Gastrocnemius medialis (tissue), 4 donors: ENCODE data around the gene ASB10. TPM values are rescaled to one million over a fixed set of nuclear protein-coding genes. Genes with fewer than 3 reads are reported as not detected.

Experiments
- ATAC-seq, 2 donors: fragments of 150-250 bp; one replicate each; pipeline ENCODE4 v1.9.1; 2016
- DNase-seq, 2 donors: peaks; one replicate each; pipeline ENCODE4 v3.0.0-alpha.2; 2019
- H3K27ac ChIP-seq, 4 donors: fragments of 200-600 bp; sonication (generic); 1 replicate in 1 of 4; 2 replicates in 3 of 4; pipeline ENCODE4 v1.5.1; 2016 to 2018; ENCODE audit warnings: mild to moderate bottlenecking in 2 of 4, moderate library complexity in 1 of 4
- H3K27me3 ChIP-seq, 3 donors: fragments of 200-600 bp; sonication (generic) in 2 of 3; 1 replicate in 1 of 3; 2 replicates in 2 of 3; pipeline versions ENCODE4 v1.5.1 to v1.6.0; 2016 to 2019; ENCODE audit warnings: mild to moderate bottlenecking in 1 of 3, moderate library complexity in 1 of 3
- H3K36me3 ChIP-seq, 2 donors: fragments of 200-600 bp; sonication (generic) in 1 of 2; one replicate each; pipeline ENCODE4 v1.5.1; 2017 to 2018
- H3K4me1 ChIP-seq, 2 donors: fragments of 200-600 bp; sonication (generic) in 1 of 2; one replicate each; pipeline ENCODE4 v1.5.1; 2016 to 2017; ENCODE audit warnings: mild to moderate bottlenecking in 2 of 2
- H3K4me3 ChIP-seq, 4 donors: fragments of 200-600 bp; sonication (generic) in 3 of 4; 1 replicate in 1 of 4; 2 replicates in 3 of 4; pipeline ENCODE4 v1.5.1; 2016 to 2019; ENCODE audit warnings: mild to moderate bottlenecking in 2 of 4
- H3K9me3 ChIP-seq, 3 donors: fragments of 200-600 bp; sonication (generic) in 2 of 3; 1 replicate in 1 of 3; 2 replicates in 2 of 3; pipeline ENCODE4 v1.5.1; 2016 to 2019
- POLR2A ChIP-seq, 2 donors: fragments of 450-650 bp; IDR thresholded peaks; one replicate each; pipeline ENCODE4 v1.6.1; 2017; ENCODE audit warnings: antibody characterized with exemption in 2 of 2, mild to moderate bottlenecking in 2 of 2, moderate library complexity in 2 of 2
- in situ Hi-C, 4 donors: fragments of 200-750 bp; cut with MboI; loops; one replicate each; pipeline versions ENCODE4 v1.15.0 to v1.8.0; 2017; ENCODE audit warnings: low sequenced_read_pairs in 4 of 4
- intact Hi-C: fragments of 100-400 bp; cut with DNase I; formaldehyde crosslinking; loops from one replicate; pipeline ENCODE4 v1.15.1; 2023; ENCODE audit warnings: low total_unique reads
- total RNA-seq, 4 donors: library from RNA; depleted of rRNA; stranded (reverse); fragments of >200 nt; gene quantifications; one replicate each; pipeline versions ENCODE4 v1.1.0 to v1.2.3, GENCODE V29; 2016
- TF ChIP-seq, protein P1 (sequence below), 5 experiments: fragments of 450-650 bp in 3 of 5; fragments of 200-600 bp in 2 of 5; sonication (generic) in 2 of 5; IDR thresholded peaks in 4 of 5; conservative IDR thresholded peaks in 1 of 5; 1 replicate in 4 of 5; 2 replicates in 1 of 5; pipeline ENCODE4 v1.5.1; 2016 to 2019; ENCODE audit warnings: antibody characterized with exemption in 5 of 5, mild to moderate bottlenecking in 3 of 5, moderate library complexity in 3 of 5

ASB10 gene
- total RNA-seq, 4 donors from 2014 or later = 17.1 to 24.8 (median 21.6) TPM

DNA sequence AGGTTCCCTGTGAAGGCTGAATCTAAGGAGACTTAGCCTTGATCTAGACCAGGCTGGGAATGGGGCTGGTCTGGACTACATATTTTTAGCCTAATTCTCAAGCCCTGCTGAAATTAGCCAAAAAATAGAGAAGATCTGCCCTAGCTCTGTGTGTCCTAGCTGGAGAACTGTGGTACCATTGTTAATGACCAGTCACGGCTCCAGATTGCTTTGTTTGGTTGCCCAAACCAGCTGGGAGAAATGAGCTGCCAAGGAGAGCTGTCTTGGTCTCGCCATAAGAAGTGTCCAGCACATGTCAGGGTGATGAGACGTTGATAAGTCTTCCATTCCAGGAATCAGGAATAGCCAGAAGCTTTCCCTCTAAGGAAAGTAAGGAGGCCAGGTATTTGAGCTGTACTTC lies 40.3 kb downstream of the ASB10 start:
- no peaks in the 10 kb centered on the region for H3K36me3 ChIP-seq
- in situ Hi-C loops = no loop called here
- no peaks in the 10 kb centered on the region for H3K4me1 ChIP-seq
- DNase-seq (no peak), ATAC-seq (no peak)
- no peak overlapping the region for H3K4me3 ChIP-seq
- TF ChIP-seq POLR2A (IDR thresholded peaks at IDR 0.05) = no peak
- TF ChIP-seq, protein P1, sequence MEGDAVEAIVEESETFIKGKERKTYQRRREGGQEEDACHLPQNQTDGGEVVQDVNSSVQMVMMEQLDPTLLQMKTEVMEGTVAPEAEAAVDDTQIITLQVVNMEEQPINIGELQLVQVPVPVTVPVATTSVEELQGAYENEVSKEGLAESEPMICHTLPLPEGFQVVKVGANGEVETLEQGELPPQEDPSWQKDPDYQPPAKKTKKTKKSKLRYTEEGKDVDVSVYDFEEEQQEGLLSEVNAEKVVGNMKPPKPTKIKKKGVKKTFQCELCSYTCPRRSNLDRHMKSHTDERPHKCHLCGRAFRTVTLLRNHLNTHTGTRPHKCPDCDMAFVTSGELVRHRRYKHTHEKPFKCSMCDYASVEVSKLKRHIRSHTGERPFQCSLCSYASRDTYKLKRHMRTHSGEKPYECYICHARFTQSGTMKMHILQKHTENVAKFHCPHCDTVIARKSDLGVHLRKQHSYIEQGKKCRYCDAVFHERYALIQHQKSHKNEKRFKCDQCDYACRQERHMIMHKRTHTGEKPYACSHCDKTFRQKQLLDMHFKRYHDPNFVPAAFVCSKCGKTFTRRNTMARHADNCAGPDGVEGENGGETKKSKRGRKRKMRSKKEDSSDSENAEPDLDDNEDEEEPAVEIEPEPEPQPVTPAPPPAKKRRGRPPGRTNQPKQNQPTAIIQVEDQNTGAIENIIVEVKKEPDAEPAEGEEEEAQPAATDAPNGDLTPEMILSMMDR (IDR thresholded peaks at IDR 0.05 in 4 of 5, conservative IDR thresholded peaks at IDR 0.05 in 1 of 5) = no peak
- no peak overlapping the region for H3K27ac ChIP-seq
- no peaks in the 10 kb centered on the region for H3K9me3 ChIP-seq
- intact Hi-C loops = no loop called here
- H3K27me3 ChIP-seq = no peaks in the 10 kb centered on the region

- H3K4me1 ChIP-seq = no peaks in the 10 kb centered on the region
- no peak for TF ChIP-seq POLR2A (IDR thresholded peaks at IDR 0.05)
- TF ChIP-seq, protein P1 (IDR thresholded peaks at IDR 0.05 in 4 of 5, conservative IDR thresholded peaks at IDR 0.05 in 1 of 5) = no peak
- in situ Hi-C loops (no loop called here), intact Hi-C loops (no loop called here)
- no peak overlapping the region for H3K4me3 ChIP-seq
- ATAC-seq (no peak), DNase-seq (no peak)
- no peak overlapping the region for H3K27ac ChIP-seq
- H3K36me3 ChIP-seq = no peaks in the 10 kb centered on the region
- H3K9me3 ChIP-seq = no peaks in the 10 kb centered on the region
- H3K27me3 ChIP-seq = no peaks in the 10 kb centered on the region
Observed at GRCh38 chr7:151144387-151144786, 42.7 kb downstream of the ASB10 start.

DNA sequence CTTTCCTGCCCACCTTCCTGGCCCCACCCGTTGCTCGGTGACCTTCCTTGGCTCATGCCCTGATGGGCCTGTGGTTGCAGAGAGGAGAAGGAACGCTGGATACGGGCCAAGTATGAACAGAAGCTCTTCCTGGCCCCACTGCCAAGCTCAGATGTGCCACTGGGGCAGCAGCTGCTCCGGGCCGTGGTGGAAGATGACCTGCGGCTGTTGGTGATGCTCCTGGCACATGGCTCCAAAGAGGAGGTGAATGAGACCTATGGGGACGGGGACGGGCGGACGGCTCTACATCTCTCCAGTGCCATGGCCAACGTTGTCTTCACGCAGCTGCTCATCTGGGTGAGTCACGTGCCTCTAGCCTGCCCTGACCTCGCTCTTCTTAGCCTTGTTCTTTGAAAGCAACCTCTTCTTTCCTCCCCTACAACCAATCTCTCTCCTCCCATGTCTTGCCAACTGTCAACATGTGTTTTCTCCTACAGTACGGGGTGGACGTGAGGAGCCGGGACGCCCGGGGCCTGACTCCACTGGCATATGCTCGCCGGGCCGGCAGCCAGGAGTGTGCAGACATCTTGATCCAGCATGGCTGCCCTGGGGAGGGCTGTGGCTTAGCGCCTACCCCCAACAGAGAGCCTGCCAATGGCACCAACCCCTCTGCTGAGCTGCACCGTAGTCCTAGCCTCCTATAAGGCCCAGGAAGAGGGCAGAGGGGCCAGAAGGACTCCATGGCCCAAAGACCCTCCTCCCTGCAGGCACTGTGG lies 43.6 kb downstream of the ASB10 start:
- ATAC-seq (peak in 1 of 2 donors; percentile 42), DNase-seq (peak in 1 of 2 donors; percentile 42)
- intact Hi-C loops = no loop called here
- in situ Hi-C loops = no loop called here
- H3K9me3 ChIP-seq = no peaks in the 10 kb centered on the region
- TF ChIP-seq, protein P1 (IDR thresholded peaks at IDR 0.05 in 4 of 5, conservative IDR thresholded peaks at IDR 0.05 in 1 of 5) = no peak
- no peak for TF ChIP-seq POLR2A (IDR thresholded peaks at IDR 0.05)
- no peak overlapping the region for H3K4me3 ChIP-seq
- H3K4me1 ChIP-seq = no peaks in the 10 kb centered on the region
- no peaks in the 10 kb centered on the region for H3K36me3 ChIP-seq
- H3K27ac ChIP-seq = no peak overlapping the region
- no peaks in the 10 kb centered on the region for H3K27me3 ChIP-seq

DNA sequence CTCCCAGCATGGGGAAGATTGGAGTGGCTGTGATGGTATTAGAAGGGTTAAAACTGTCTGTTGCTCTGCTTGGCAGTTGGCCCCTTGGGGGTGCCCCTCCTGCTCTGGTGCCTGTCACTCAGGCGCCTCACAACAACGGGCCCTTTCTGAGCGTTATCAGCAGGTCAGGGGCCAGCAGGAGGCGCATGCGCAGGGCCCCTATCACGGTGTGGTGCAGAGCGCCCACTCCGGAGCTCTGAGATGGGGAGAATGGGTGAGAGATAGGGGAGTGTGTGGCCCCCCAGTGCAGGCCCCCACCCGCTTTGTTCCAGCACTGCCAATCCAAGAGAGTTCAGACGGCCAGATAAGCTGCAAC lies 44.4 kb downstream of the ASB10 start:
- ATAC-seq (no peak), DNase-seq (no peak)
- no peak overlapping the region for H3K4me3 ChIP-seq
- H3K27me3 ChIP-seq = no peaks in the 10 kb centered on the region
- no peaks in the 10 kb centered on the region for H3K9me3 ChIP-seq
- no peaks in the 10 kb centered on the region for H3K4me1 ChIP-seq
- in situ Hi-C loops (no loop called here), intact Hi-C loops (no loop called here)
- TF ChIP-seq POLR2A (IDR thresholded peaks at IDR 0.05) = no peak
- TF ChIP-seq, protein P1 (IDR thresholded peaks at IDR 0.05 in 4 of 5, conservative IDR thresholded peaks at IDR 0.05 in 1 of 5) = no peak
- no peaks in the 10 kb centered on the region for H3K36me3 ChIP-seq
- no peak overlapping the region for H3K27ac ChIP-seq
